ENCODE results near the gene CEP164.
"Not testable (repeated sequence)": the region's sequence is repeated elsewhere in the genome, so short reads cannot be mapped to it uniquely, and the experiment has no call there.

Gene CEP164

DNA sequence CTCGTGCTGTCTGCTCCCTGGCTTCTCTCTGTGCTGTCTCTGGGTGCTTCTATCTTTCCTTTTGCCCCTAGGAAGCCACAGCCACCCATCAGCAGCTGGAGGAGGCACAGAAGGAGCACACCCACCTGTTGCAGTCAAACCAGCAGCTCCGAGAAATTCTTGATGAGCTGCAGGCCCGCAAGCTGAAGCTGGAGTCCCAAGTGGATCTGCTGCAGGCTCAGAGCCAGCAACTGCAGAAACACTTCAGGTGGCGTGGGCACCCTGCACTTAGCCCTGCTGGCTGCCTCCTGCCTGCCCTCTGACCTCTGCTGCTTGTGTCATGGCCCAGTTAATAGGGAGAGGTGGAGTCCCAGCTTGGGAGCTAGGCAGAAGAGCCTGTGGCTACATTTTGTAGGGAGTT is 67.8 kb downstream of the CEP164 start:
- DNase-seq (ENCODE audit: low spot score) = no peak

DNA sequence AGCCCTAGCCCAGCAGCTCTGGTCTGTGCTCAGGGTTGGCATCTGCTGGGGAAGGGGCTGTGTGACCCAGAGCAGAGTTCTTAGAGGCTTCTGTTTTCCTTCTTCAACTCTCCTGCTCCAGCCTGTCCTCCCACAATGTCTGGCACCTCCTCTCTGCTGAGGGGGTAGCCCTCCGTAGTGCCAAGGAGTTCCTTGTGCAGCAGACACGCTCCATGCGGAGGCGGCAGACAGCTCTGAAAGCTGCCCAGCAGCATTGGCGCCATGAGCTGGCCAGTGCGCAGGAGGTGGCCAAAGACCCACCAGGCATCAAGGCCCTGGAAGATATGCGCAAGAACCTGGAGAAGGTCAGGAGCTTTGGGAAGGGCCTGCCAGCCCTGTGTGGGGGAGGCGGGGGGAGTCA is 69.3 kb downstream of the CEP164 start:
- DNase-seq (ENCODE audit: low spot score) = no peak

DNA sequence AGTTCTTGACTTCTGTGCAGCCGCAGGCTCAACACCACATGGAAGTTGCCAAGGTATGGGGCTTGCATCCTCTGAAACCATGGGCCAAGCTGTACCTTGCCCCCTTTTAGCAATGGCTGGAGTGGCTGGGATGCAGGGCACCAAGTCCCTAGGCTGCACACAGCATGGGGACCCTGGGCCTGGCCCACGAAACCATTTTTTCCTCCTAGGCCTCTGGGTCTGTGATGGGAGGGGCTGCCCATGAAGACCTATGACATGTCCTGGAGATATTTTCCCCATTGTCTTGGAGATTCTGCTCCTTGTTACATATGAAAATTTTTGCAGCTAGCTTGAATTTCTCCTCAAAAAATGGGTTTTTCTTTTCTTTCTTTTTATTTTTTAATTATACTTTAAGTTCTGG is 71.0 kb downstream of the CEP164 start:
- not testable (repeated sequence) for DNase-seq (ENCODE audit: low spot score)

DNA sequence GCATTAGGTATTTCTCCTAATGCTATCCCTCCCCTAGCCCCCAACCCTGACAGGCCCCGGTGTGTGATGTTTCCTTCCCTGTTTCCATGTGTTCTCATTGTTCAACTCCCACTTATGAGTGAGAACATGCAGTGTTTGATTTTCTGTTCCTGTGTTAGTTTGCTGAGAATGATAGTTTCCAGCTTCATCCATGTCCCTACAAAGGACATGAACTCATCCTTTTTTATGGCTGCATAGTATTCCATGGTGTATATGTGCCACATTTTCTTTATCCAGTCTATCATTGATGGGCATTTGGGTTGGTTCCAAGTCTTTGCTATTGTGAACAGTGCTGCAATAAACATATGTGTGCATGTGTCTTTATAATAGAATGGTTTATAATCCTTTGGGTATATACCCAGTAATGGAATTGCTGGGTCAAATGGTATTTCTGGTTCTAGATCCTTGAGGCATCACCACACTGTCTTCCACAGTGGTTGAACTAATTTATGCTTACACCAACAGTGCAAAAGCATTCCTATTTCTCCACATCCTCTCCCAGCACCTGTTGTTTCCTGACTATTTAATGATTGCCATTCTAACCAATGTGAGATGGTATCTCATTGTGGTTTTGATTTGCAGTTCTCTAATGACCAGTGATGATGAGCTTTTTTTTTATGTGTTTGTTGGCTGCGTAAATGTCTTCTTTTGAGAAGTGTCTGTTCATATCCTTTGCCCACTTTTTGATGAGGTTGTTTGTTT is 71.6 kb downstream of the CEP164 start:
- DNase-seq (ENCODE audit: low spot score) = not testable (repeated sequence)

DNA sequence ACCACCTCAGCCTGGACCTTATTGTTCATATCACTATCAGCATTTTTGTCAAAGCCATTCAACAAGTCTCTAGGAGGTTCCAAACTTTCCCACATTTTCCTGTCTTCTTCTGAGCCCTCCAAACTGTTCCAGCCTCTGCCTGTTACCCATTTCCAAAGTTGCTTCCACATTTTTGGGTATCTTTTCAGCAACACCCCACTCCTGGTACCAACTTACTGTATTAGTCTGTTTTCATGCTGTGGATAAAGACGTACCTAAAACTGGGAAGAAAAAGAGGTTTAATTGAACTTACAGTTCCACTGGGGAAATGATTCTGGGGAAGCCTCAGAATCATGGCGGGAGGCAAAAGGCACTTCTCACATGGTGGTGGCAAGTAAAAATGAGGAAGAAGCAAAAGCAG is 78.2 kb downstream of the CEP164 start:
- not testable (repeated sequence) for DNase-seq (ENCODE audit: low spot score)

DNA sequence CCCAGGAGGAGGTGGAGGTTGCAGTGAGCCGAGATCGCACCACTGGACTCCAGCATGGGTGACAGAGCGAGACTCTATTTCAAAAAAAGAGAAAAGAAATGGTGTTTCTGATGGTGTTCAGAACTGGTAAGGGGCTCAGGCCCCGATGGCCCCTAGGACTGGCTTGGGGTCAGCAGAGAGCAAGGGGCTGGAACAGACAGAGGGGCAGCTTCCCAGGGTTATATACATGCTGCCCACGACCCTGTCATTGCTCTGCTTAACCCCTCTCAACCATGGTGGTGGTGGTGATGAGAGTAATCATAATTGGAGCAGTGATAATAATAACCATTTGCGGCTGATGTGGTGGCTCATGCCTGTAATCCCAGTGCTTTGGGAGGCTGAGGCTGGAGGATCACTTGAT is 79.4 kb downstream of the CEP164 start:
- no peak for DNase-seq (ENCODE audit: low spot score)

DNA sequence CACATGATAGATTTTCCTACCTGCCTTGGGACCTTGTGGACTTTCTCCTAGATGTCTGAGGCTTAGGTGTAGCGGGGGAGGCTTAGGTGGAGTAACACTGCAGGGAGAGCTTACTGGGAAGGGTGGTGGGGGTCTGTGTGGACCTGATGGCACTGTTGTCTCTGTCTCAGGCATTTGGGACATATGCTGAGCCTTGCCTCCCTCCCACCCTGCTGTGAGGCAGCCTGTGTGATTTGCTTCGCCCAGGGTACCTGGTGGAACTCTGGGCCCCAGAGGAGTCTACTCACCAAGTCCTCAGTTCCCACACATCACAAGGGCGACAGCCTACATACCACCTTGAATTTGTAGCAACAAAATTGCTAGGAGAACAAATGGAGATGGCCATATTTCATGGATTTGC is 80.7 kb downstream of the CEP164 start:
- DNase-seq (ENCODE audit: low spot score) = no peak

DNA sequence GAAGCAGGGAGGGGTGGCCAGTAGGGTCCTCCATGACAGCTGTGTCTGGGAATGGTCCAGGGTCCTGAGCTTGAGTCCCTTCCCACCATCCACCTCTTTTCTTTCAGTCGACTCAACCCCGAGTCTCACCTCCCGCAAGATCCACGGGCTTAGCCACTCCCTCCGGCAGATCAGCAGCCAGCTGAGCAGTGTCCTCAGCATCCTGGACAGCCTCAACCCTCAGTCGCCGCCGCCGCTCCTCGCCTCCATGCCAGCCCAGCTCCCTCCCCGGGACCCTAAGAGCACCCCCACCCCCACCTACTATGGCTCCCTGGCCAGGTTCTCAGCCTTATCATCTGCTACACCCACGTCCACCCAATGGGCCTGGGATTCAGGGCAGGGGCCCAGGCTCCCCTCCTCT is 81.9 kb downstream of the CEP164 start:
- DNase-seq (ENCODE audit: low spot score) = no peak

DNA sequence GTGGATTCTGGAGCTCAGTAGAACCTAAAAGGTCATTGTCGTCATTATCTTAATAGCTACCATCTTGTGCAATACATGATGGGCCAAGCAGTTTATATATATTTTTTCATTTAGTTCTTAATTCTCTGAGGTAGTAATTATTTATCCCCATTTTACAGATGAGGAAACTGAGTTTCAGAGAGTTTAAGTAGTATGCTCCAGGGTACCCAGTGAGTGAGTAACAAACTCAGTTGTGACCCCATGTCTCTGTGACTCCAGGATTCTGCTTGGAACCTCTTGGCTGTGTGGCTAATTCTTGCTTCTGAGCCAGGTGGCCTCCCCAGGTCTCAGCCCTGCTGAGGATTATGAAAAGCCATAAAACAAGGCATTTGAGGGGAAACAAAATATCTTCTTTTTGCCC is 82.6 kb downstream of the CEP164 start:
- no peak for DNase-seq (ENCODE audit: low spot score)

DNA sequence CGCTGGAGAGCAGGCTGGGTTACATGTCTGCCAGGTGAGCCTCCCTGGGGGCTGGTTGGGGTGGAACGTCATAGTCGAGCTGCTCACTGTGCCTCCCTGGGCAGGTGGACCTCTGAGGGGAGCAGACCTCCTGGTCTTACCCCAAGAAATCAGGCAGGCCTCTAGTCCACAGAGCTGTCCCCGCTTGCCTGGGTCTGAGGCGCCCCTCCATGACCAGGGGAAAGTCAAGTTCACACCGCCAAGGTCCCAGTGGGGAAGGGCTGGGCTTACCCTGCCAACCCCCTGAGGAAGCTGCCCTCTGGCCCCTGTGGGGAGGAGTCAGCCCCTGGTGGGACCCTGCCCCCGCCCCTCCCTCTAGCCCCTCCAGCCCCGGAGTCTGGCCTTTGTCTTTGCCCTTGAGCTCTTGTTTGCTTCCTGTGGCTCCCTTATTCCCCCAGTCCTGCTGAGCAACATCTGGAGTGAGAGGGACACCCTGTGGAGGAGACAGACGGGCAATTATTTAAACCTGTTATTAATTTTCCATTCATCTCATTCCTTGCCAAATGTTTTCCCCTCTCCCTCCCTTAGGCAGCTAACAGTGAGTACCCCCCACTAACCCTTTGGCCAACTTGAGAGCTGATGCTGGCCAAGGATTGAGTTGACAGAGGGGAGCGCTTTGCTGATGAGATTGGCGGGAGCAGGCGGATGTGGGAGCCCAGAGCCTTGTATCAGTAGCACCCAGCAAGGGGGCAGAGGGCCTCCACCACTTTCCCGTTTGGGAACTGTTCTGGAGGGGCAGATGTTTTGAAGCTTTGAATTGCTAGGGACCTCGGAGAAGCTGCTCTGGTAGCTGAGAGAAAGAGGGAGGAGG is 83.4 kb downstream of the CEP164 start:
- DNase-seq (ENCODE audit: low spot score) = no peak

DNA sequence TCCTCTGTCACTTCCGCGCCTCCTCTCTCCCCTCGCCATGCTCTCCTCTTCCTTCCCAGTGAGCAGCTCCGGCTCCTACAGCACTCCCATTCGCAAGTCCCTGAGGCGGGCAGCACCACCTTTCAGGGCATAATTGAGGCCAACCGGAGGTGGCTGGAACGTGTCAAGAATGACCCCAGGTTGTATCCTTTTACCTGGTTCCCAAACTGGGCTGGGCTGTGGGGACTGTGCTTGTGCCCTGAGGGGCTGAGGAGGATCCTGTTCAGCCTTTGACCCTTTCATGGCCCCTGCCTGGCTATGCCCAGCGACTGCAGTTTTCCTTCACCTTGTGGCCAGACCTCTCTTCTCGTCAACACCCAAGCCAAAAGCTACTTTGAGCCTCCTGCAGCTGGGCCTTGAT is 84.1 kb downstream of the CEP164 start:
- no peak for DNase-seq (ENCODE audit: low spot score)

DNA sequence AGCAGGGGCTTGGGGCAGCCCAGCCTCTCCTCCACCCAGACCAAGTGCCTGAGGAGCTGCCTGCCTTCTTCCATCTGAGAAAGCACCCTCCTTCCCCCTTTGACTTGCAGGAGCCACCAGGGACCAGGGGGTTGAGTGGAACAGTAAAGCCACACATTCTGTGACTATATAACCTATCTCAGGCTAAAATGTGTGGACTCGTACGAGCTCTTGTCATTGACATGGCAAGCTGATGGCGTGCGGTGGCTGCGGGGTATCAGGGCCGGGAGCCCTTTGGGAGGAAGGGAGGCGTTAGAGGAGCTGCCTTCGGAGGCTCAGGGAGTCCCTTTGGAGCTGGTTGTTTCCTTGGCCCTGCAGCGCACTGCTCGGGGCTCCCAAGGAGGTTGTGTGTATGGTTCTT is 84.5 kb downstream of the CEP164 start:
- no peak for DNase-seq (ENCODE audit: low spot score)

DNA sequence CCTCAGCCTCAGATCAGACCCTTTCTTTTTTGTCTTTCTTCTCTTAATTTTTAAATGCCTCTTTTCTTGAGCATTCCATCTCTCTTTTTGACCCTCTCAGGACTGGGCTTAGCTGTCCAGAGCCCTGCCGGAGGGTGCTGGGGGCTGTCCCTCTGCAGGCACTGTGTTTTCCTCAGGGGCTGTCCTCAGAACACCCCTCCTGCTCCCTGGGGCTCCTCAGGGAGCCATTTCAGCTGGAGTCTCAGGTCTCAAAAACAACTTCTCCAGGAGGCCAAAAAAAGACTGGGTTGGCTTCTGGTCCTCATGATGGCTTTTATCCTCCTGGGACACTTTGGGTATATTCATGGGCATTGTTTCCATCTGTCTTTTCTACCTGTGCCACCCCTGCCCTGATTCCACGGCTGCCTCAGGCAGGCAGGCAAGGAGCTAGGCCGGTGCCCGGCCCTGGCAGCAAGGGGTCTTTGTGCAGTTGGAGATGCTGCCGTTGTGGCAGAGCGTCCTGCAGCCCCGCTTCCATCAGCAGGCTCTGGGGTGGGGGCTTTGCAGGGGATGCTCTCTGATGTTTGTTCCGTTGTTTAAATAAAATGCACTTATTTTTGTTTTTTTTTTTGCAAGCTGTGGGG is 85.1 kb downstream of the CEP164 start:
- DNase-seq (ENCODE audit: low spot score) = no peak

DNA sequence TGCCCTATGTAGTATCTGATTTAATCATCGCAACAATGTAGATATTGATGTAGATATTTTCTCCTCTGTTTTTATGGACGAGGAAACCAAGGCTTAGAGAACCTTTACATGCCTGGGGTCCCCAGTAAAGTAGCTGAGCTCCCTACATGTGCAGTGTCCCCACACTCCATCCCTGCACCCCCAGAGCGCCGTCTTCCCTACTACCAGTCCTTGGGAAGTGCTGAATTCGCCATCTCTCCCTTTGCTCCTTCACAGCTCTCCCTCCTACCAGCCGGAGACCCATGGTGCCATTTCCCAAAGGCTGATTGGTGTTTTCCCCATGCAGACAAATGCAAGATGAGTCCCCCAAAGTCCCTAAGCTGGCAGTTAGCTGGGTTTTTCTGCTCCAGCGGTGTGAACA is 86.0 kb downstream of the CEP164 start:
- DNase-seq (ENCODE audit: low spot score) = no peak

DNA sequence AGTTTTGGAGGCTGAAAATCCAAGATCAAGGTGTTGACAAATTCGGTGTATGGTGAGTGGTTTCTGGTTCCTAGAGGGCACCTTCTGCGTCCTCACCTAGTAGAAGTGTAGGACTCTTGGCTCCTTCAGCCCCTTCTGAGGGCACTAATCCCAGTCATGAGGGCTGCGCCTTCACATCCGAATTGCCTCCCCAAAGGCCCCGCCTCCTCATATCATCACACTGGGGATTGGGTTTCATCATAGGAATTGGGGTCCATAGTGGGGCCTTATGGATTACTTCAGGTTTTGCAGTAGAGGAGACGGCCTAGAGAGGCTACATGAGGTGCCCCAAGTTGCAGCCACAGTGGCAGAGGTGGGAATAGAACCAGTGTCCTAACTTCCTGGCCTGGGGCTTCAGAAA is 87.1 kb downstream of the CEP164 start:
- DNase-seq (ENCODE audit: low spot score) = no peak

DNA sequence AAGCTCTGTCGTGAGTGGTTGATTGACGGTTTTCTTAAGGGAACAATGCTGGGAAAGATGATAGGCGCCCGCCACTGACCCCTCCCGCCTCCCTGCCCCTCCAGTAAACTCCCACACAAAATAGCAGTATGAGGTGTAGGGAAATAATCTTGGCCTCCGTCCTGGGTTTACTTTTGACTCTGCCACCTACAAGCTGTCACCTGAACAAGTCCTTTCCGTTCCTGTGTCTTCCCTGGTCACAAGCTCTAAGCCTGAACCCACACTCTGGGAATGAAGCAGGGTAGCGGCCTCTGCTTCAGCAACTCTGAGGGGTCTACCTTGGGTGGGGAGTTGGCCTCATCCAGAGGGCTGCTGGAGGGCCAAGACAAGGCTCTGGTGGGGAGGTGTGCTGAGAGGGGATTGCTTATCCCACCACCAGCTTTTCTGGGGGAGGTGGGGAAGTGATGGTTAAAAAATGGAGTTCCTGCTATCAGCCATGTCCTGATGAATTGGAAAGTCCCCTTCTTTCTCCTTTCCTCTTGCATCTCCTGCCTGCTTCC is 87.8 kb downstream of the CEP164 start:
- DNase-seq (ENCODE audit: low spot score) = no peak

DNA sequence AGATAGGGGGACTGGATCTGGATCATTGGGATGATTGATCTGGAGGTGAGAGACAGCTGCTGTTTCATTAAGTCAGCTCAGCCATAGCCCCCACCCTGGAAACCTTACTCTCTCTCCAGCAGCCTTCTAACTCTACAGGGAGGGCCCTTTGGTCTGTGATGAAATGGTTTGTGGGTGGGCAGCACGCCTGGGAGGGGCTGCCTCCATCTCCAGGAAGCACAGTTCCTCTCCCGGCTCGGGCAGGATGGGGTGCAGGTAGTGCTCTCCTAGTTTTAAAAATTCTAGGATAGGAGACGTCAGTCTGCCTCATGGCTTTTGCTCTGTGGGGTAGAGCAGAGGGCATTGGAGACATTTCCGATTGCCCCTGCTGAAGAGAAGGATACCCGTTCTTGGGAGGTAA is 89.7 kb downstream of the CEP164 start:
- no peak for DNase-seq (ENCODE audit: low spot score)

DNA sequence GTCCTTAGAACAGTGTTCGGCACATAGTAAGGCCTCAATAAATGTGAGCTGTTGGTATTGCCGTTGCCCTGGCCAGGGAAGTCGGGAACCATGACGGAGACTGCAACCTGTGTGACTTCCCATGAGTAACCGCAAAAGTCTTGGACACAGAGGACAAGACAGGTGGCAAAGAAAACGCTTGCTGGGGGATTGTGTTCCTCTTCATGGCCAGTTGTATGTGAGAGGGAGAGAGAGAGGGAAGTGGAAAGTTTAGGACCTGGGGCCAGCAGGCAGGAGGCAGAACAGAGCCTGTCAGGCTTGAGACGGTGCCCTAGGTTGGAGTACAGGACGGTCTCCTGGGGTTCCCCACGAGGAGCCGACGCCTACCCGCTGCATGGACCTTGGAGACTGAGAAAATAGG is 90.2 kb downstream of the CEP164 start:
- no peak for DNase-seq (ENCODE audit: low spot score)

DNA sequence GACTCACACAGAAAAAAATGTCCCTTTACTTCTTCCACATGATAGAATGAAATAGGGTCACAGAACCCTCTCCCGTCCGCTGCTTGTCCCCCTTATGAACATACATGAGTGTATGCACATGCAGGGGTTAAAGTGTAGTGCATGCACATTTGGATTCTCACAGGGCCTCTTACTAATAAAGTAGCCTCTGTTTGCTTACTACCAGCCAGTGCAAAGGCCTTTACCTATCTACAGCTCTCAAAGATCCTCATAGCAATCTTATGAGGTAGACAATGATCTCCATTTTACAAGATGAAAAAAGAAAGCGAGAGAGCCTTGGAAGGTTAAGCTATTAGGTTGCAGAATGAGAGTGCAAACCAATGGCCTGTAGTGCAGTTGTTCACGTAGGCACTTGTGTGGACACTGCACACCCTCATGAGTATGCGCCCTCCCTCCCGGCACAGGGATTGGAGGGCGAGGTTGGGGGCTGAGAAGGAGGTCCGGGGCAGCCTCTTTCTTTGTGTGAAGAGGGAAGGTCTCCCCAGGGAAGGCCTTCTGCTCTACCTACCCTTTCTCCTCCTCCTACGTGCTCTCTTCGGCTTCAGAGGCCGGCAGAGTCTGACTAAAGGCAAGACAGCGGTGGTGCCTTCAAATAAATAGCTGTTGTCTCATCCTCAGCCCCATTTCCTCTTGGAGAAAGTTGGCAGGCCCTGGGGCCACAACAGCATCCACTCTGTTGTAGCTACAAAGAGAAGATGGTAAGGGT is 91.3 kb downstream of the CEP164 start:
- DNase-seq (ENCODE audit: low spot score) = no peak

DNA sequence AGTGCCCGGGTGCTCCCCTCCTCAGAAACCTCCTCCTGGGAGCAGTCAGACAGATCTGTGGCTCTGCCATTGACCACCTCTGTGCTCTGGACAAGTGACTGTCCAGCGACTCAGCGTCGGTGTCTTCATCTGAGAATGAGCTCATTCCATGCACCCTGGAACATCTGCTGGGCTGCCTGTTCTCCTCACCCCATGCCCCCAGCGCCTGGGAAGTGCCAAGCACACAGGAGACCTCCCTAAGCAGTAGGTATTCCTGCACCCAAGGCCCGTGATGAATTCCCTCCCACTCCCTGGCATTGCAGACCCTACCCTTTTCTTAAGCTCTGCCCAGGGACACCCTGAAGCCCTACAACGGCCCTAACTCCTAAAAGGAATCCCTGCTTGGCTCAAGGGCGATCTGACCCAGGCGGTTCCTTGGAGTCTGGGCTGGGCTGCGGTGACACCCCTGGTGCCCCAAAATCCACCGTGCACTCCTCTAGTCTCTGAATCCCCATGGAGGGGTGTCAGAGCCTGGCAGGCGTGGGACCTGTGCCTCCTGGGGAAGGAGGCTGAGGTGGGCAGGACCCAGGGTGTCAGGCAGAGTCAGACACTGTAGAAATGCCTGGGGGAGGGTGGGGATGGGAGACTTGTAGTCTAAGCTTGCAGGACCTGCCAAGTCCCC is 92.0 kb downstream of the CEP164 start:
- peak; percentile 48 for DNase-seq (ENCODE audit: low spot score)

DNA sequence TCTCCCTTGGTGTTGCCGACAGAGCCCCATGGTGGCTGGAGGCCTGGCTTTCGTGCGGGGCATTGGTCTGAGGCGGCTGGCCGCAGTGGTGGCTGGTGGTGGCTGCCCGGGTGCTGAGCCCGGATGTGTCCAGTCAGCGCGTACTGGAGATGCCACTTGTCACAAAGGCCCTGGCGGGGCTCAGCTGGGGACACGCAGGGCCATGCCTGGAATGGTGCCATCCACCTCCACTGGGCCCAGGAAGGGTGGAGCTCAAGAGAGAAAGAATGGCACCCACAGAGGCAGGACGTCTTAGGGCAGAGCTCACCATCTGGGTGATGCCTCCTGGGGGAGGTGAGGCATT is 92.5 kb downstream of the CEP164 start:
- DNase-seq (ENCODE audit: low spot score) = no peak

DNA sequence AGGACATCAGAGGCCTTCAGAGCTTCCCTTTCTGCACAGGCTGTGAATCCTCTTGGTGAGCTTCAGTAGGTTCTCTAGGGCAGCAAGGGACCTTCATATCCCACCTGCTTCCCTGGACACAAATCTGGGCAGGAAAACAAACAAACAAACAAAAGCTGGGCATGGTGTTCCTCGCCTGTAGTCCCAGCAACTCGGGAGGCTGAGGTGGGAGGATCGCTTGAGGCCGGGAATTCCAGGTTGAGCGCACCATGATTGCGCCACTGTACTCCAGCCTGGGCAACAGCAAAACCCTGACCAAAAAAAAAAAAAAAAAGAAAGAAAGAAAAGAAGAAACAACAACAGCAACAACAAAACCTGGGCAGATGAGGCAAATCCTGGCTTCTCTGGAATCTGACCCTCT is 92.9 kb downstream of the CEP164 start:
- no peak for DNase-seq (ENCODE audit: low spot score)
